AG09309 (cell line): Measurements from ENCODE around the gene NELFB.

Experiments used
- DNase-seq: peaks from one replicate; pipeline ENCODE4 v3.0.0-alpha.2; 2010; ENCODE audit warnings: low read depth
- H3K4me3 ChIP-seq: 2 replicates; pipeline ENCODE4 v1.5.1; 2011; ENCODE audit warnings: mild to moderate bottlenecking, low read depth, low read length, moderate library complexity; ENCODE audit not compliant: control insufficient read depth
- TF ChIP-seq, protein P1 (sequence below): IDR thresholded peaks from 2 replicates; pipeline ENCODE4 v1.5.1; 2011; ENCODE audit warnings: mild to moderate bottlenecking, low read depth, low read length, inconsistent platforms; ENCODE audit not compliant: insufficient read depth, control insufficient read depth; ENCODE audit errors: missing control alignments

Gene NELFB

GRCh38 chr9:137245450-137246421 lies 9.4 kb upstream of the NELFB start:
- DNase-seq: no peak
- TF ChIP-seq, protein P1, sequence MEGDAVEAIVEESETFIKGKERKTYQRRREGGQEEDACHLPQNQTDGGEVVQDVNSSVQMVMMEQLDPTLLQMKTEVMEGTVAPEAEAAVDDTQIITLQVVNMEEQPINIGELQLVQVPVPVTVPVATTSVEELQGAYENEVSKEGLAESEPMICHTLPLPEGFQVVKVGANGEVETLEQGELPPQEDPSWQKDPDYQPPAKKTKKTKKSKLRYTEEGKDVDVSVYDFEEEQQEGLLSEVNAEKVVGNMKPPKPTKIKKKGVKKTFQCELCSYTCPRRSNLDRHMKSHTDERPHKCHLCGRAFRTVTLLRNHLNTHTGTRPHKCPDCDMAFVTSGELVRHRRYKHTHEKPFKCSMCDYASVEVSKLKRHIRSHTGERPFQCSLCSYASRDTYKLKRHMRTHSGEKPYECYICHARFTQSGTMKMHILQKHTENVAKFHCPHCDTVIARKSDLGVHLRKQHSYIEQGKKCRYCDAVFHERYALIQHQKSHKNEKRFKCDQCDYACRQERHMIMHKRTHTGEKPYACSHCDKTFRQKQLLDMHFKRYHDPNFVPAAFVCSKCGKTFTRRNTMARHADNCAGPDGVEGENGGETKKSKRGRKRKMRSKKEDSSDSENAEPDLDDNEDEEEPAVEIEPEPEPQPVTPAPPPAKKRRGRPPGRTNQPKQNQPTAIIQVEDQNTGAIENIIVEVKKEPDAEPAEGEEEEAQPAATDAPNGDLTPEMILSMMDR: no peak
- H3K4me3 ChIP-seq: no peak overlapping the region

DNA sequence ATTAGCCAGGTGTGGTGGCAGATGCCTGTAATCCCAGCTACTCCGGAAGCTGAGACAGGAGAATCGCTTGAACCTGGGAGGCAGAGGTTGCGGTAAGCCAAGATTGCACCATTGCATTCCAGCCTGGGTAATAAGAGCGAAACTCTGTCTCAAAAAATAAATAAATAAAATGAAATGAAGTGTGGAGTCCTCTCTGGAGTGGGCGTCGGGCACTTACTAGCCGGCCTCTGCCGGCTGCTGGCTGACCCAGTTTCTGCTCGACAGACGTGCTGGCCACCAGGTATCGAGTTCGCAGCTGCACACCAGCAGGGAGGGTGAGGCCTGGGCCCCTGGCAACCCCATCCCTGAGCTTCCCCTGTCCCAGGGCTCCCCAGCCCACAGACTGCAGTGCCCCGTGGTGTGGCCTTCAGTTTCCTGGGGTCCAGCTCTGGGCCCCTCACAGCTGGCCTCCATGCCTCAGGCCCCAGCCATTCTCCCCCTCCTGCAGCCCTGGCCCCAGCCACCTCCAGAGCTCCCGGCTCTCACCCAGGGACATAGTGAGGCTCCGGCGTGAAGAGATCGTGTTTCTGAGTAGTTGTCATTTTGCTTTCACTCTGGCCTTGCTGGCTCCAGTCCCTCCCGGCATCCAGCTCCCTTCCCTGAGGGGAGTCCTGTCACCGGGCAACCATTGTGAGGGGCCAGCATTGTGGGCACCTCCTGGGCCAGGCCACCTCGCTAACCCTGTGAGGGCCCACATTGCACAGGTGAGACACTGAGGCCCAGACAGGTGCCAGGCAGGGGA lies 7.8 kb upstream of the NELFB start:
- DNase-seq: no peak
- TF ChIP-seq, protein P1: no peak
- no peak overlapping the region for H3K4me3 ChIP-seq

DNA sequence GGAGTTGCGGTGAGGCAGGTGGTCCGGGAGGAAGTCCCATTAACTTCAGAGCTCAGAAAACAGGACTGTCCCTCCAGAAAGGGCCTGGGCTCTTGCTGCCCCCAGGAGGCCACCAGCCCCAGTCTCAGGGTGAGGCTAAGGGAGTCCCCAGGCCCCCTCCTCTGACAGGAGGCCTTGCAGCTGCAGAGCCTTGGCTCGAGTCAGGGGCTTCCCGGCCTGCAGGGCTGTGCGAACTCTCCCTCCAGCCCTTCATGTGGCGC lies 7.3 kb upstream of the NELFB start:
- no peak overlapping the region for H3K4me3 ChIP-seq
- DNase-seq: no peak
- TF ChIP-seq, protein P1: no peak

GRCh38 chr9:137250329-137251193 lies 4.6 kb upstream of the NELFB start:
- H3K4me3 ChIP-seq: no peak overlapping the region
- TF ChIP-seq, protein P1: no peak
- DNase-seq: no peak

GRCh38 chr9:137251194-137251461 lies 4.0 kb upstream of the NELFB start, which contains the start of gene STPG3:
Gene STPG3 (plus strand): TSS chr9:137251286. CDS start chr9:137251287, 1 bp downstream.
- no peak for DNase-seq
- TF ChIP-seq, protein P1: no peak
- no peak within 1 kb of the TSS for H3K4me3 ChIP-seq
